ENCODE data around the gene METAP1.
"Not testable (repeated sequence)": the region's sequence is repeated elsewhere in the genome, so short reads cannot be mapped to it uniquely, and the experiment has no call there.

Gene METAP1

DNA sequence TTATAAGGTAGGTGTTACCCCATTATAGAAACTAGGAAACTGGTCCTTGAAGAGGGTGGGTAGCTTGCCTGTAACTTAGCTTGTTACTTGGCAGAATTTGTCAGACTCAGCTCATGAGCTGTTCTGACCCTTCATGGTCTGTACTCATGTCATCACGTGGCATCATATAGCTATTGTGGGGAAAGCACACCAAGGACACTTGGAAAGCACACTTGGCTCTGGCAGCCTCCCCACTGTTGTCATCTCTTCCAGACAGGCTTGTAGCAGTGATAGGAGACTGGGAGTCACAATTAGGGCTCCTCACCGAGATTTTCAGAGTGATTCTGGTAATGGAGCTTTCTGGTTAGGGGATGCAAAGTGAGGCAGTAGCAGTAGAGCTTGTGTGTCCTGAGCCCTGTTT lies 62.7 kb downstream of the METAP1 start:
- DNase-seq (ENCODE audit: low spot score): no peak

DNA sequence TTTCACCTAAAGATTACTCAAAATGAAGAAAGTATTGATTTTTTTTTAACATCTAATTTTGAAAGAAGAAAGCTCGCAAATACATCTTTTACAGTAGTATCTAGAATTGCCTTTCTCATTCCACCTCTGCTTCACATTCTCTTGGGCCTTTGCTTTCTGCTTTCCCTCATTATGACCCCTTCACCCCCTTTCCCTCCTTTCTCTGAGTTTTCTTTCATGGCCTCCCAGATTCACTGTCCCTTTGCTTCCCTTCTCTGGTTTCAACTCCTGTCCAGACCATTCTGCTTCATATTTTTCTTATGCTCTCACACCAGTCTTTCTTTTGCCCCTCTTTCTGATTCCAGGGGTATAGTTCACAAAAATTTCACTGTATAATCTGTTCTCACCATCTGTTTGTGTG lies 64.0 kb downstream of the METAP1 start:
- no peak for DNase-seq (ENCODE audit: low spot score)

DNA sequence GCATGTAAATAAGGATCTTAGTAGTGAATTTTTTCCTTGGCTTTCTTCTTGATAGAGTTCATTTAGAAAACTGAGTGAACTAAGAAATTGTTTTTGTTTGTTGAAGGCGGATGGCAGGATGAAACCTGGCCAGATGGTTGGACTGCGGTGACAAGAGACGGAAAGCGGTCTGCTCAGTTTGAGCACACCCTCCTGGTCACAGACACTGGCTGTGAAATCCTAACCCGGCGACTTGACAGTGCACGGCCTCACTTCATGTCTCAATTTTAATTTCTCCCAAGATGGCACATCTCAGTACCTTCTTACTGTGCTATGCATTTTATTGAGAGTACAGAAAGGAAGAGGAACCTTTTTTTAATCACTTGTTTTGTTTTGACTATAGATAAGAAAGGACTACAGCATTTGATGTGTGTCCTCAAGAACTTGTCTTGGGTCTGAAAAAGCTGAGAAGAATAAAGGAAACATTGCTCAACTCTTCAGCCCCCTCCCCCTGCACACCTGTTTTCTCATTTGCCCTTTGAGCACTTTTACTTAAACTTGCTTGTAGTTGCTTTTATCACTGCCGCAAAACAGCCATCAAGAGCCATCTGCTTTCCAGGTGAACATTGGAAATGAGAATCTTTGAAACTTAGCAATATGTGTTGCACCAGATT lies 65.7 kb downstream of the METAP1 start:
- DNase-seq (ENCODE audit: low spot score): no peak

DNA sequence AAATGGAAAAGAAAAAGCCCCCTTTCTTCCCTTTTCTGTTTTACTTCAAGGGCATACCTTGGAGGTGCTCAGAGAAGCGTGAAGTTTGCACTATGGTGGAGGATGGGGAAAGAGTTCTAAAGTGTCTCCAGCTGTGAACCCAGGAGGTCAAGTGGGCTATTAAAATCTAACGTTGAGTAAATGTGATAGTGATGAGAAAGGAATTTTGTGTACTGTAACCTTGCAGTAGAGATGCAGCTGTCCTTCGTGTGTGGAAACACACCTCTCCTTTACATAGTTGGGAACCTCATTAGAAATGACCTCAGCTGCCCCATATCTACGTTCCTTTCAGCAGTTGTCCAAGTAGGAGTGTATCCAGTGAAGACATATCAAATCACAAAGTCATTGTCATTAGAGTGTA lies 66.6 kb downstream of the METAP1 start:
- DNase-seq (ENCODE audit: low spot score): no peak

DNA sequence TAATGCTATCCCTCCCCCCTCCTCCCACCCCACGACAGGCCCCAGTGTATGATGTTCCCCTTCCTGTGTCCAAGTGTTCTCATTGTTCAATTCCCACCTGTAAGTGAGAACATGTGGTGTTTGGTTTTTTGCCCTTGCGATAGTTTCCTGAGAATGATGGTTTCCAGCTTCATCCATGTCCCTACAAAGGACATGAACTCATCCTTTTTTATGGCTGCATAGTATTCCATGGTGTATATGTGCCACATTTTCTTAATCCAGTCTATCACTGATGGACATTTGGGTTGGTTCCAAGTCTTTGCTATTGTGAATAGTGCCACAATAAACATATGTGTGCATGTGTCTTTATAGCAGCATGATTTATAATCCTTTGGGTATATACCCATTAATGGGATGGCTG lies 70.0 kb downstream of the METAP1 start:
- not testable (repeated sequence) for DNase-seq (ENCODE audit: low spot score)

DNA sequence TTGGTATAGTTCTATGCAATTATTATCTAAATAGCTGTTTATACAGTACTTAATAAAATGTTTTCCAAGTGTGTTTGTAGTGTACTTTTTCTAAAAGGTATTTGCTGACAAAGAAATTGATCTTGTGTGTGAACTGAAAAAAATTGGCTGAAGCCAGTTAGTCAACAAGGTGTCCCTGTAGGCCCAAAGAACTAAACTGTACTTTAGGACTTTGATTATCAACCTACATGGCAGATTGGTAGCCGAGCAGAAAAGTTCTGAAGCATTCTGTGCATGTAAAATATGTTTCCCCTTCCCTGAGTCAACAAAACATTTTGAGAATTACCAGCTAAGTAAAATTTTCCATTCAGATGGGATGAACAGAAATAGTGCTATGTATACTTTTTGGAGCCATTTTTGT lies 72.1 kb downstream of the METAP1 start:
- DNase-seq (ENCODE audit: low spot score): no peak

DNA sequence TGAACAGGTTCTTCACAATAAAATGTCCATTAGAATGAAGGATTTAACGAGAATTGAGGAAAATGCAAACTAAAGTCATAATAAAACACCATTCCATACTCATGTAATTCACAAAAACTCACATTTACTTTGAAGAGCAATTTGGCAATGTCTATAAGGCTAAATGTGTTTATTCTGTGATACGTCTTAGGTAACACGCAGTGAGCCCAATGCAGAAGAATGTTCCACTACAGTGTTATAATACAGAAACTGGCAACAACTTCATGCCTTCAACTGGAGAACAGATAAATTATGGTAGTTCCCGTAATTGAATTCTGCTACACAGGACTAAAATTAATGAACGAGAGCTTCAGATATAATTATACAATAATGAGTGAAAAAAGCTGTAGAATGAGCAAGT lies 75.6 kb downstream of the METAP1 start:
- DNase-seq (ENCODE audit: low spot score): no peak

DNA sequence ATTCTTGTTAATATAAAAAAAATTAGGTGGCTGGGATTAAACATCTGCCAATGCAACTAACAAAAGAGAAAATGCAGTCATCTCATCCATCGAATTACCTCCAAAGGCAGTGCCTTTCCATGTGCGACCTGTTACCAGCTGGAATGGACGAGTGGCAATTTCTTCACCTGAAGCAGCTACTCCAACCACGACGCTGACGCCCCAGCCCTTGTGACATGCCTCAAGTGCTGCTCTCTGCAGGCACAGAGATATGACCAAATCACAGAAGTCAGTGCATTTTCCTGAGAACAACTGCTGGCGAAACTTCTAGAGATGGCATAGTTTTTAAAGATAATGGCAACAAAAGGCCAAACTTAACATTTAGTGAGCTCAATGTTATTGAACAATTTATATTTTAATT lies 79.3 kb downstream of the METAP1 start:
- no peak for DNase-seq (ENCODE audit: low spot score)

DNA sequence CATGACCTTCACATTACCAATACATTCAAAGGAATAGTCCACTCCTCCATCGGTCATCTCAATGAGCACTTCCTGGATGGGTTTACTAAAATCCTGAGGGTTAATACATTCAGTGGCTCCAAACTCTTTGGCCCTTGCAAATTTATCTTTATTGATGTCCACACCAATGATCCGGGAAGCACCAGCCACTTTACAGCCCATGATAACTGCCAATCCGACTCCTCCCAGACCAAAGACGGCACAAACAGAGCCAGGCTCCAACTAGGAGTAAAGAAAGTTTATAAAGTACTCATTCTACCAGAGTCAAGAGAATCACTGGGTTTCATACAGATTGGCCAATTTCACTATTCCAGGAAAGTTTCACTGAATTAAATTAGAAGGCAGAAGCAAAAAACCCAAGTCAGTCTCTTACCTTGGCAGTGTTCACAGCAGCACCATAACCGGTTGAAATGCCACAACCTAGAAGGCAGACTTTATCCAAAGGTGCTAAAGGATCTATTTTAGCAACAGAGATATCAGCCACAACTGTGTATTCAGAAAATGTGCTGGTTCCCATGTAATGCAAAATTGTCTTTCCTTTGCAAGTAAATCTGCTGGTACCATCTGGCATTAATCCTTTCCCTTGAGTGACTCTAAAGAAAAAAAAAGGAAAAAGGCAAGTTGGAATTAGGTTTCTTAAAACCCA lies 80.9 kb downstream of the METAP1 start:
- DNase-seq (ENCODE audit: low spot score): no peak

DNA sequence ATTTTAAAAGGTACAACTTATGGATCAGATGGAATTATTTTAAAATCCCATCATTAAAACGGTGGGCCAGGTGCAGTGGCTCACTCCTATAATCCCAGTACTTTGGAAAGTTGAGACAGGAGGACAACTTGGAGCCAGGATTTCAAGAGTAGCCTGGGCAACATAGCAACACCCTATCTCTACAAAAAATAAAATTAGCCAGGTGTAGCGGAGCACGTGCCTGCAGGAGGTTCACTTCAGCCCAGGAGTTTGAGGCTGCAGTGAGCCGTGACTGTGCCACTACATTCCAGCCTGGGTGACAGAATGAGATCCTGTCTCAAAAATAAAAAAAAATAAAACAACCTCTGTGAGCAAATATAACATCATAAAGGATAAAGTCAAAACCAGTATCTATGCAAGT lies 81.7 kb downstream of the METAP1 start:
- DNase-seq (ENCODE audit: low spot score): no peak

DNA sequence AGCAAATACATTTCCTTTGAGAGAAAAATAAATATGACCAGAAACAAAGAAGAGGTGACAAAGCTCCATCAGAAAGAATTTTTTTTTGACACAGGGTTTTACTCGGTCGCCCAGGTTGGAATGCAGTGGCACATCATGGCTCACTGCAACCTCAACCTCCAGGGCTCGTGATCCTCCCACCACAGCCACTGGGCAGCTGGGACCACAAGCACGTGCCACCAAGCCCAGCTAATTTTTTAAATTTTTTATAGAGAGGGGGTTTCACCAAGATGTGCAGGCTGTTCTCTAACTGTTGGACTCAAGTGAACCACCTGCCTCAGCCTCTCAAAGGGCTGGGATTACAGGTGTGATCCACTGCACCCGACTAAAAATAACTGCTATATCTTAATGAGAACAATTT lies 82.8 kb downstream of the METAP1 start:
- no peak for DNase-seq (ENCODE audit: low spot score)

DNA sequence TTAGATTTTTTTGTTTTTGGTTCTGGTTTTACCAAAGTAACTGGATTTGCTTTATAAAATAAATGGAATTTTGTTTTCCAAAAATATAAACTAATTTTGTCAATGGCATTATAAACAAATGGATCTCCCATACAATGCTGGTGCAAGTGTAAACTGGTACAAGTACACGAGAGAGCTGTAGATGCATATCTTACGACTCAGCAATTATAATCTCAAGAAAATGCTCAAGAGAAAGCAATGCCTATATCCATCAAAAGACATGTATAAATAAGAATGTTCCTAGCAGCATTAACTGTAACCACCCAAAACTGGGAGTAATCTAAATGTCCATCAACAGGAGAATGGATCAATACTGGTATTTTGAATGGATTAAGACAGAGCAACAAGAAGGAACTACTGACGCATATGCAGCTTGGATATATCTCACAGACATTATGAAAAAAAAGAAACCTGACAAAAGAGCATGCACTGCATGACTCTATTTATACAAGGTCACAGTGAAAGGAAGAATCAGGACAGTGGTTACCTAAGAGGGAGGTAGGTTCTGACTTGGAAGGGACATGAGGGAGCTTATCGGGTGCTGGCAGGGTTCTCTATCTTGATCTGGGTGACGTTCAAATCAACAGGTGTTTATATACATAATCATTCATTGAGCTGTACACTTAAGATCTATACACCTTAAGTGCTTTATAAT lies 83.6 kb downstream of the METAP1 start:
- DNase-seq (ENCODE audit: low spot score): no peak

DNA sequence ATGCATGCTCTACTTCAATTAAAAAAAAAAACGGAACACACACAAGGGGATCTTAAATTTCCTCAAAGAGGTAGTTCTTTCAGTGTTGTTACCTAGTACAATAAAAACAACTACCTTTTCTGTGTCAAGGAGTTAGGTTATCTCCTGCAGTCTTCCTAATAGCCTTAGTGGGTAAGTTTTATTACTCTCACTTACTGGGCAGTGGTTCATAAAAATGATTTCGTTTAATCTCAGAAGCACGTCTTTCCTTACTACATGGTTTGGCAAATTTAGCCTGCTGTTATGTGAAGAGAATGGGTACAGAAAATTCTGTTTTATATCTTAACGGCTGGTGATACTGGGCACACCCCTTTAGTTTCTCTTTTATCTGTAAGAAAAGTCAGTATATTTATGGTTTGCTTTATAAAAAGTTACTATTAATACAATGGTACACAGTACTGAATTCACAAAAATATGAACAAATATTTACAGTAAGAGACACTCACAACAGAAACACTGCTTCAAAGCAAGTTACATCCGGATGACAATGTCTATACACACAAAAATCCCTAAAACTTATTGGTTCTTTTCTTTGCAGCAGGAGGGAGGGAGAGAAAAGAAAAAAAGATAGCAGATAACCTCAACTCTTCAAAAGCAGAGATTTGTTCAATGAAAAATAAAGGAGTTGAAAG lies 84.2 kb downstream of the METAP1 start:
- no peak for DNase-seq (ENCODE audit: low spot score)

DNA sequence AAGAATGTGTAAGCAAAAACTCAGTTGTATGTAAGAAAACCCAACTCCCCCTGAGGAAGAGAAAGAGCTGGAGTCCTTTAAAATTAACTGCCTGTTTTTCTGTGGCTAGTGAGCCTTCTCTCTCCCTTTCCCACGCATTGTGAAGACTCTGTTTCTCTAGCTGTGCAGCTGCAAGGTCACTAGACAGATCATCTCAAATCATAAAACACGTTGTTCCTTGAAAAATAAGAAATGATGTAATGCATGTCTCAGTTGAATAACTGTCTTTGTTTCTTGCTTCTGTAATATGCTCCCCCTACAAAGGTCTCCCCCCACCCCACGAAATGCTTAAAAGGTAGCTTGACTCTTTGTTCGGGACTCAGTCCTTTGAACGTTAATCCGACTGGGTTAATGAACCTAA lies 85.3 kb downstream of the METAP1 start:
- not testable (repeated sequence) for DNase-seq (ENCODE audit: low spot score)

DNA sequence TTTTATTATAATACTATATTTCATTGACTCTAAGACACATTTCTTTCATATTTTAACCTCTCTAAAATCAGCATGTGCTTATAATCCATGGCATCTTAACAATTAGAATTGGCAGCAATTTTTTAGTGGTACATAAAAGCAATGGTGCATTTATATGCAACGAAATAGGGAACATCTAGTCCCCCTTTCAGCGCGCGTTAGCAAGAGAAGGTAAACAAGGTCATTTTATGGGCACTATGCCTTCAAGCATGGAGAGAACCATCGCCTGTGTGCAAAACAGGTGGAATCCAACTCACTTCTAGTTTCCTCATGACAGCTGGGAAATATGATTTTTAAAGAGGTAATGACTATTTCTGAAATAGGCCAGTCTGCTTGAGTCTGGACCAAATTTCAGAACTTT lies 86.7 kb downstream of the METAP1 start:
- no peak for DNase-seq (ENCODE audit: low spot score)

DNA sequence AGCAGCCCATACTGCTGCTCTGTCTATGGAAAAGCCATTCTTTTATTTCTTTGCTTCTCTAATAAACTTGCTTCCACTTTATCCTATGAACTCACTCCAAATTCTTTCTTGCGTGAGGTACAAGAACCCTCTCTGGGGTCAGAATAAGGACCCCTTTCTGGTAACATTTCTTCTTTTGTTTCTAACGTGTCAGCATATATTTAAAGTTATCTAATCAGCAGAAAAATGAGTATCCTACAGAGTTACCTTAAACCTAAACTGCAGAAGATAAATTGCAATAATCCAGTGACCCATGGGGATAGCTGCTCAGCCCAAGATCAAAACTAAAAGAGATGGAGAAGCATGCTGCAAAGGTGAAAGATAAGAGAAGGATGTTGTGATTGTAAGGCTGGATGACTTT lies 89.1 kb downstream of the METAP1 start:
- DNase-seq (ENCODE audit: low spot score): no peak

DNA sequence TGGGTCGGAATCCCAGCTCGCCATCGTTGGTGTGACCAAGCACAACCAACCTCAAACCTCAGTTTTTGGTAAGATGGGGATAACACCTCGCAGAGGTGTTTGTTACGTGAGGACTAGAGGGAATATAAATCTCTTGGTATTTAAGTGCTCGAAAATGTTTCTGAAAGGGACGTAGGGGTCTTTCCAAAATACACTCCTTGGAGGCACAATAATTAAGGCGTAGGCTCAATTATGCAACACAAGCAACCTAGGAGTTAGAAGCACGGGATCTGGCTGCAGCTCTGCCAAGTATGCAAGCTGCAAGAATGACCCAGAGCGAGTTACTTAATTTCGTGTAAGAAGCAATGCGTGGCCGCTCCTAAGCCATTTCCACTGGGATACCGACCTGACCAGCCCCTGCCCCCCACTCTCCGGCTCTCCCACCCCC lies 92.5 kb downstream of the METAP1 start:
- peak; percentile 81 for DNase-seq (ENCODE audit: low spot score)

DNA sequence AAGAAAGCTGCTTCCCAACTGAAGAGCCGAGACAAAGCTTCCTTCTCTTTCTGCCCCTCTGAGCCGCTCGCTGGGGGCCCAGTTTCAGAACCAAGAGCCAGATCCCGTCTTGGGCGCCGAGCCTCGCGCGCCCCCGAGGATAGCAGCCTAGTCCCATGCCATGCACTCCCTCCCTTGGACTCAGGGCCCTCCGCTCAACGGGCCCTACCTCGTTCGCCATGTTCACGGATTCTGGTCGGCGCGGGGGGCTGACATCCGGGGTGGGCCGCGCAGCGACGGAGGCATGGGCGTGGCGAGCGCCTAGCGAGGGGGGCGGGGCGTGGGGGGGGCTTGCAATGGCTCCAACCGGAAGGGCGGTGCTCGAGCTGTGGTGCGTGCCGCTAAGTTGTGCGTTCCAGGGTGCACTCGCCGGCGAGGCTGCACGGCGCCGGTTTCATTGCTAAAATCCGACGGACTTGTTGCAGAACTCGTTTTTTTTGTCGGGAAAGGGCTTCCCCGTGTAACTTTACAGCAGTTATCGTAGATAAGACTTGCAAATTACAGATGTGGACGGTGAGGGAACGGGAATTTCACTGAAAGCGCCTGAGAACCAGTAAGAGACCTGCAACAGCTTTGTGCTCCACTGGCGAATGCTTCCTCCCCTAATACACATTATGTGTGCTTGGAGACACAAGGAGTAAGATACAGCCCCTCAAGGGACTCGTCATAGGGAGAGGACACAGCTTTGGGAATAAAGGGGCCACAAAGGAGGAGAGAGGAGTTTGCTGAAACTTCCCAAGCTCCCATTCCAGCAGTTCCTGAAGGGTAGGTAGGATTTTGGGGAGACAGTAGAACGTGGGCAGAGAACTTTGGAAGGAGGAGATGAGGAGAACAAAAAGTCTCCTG lies 93.2 kb downstream of the METAP1 start, which contains the start of gene ADH5:
TSS of gene ADH5 (minus strand) at position 308 of the 885 bp plus-strand sequence. CDS start at position 220, 88 bp downstream.
- peak; percentile 95 for DNase-seq (ENCODE audit: low spot score)

DNA sequence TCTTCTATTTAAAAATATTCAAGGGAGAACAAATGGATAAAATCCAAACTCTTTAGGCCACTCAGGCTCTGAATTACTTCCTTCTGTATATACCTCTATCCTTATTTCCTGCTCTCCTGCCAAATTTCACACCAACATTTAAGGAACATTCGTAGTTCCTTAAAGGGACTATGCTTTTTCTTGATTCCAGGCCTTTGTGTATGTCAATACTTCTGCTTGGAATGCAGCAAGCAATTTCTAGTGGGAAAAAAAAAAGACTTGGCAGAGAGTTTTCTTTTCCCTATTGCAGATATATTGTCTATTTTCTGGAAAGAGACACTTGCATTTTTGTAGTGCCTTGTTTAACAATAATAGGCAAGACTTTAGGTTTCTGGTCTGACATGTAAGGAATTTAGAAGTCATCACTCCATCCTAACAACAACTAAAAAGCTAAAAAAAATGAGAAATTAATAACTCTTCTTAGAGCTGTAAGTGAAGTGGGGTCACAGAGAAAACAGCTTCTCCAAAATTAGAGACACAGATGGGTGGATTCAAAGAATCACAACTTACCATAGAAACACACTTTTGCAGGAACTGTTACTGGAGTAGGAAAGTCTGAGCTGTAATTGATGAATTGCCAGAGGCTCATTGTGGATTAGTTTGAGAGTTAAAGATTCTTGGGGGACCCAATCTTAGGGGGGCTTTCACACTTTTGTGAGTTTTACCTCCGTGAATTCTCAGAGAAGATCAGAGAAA lies 95.1 kb downstream of the METAP1 start:
- DNase-seq (ENCODE audit: low spot score): no peak

DNA sequence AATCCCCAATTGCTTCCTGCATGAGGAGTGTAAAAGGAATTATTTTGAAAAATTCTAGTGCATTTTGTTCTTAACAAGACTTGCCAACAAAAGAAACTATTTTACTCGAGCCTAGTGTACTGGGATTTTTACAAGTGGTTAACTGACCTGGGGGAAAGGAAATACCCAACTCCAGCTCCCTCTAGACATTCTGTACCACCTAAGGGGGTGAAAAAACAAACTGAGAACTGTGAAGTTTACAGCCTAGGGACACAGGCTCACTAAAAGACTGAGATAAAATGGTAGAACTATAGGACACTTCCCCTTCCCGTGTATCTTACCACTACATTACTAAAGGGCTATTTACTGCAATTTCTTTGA lies 95.7 kb downstream of the METAP1 start:
- no peak for DNase-seq (ENCODE audit: low spot score)

DNA sequence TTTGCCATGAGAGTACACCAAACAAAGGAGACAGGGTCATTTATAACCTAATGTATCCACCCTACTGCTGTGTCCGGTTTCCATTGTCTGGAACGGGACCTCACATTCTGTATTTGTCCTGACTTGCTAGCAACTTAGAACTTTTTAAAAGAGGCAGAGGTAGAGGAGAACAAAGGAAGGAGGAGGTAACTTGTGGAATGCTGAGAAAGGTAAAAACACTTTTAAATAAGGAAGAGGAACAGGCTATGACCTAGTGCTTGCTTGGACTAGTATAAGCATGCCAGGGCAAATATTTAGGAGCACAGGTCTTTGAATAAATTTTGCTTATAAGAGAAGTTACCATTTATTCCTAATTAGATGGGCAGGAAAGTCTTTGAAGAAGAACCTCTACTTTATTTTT lies 96.3 kb downstream of the METAP1 start:
- DNase-seq (ENCODE audit: low spot score): not testable (repeated sequence)
